Uterus (tissue), 4 donors: Measurements from ENCODE around the gene IRX5. TPM values are rescaled to one million over a fixed set of nuclear protein-coding genes. Genes with fewer than 3 reads are reported as not detected.

ENCODE experiments used
- DNase-seq, 2 donors: peaks; one replicate each; pipeline ENCODE4 v3.0.0-alpha.2; 2019 to 2020
- H3K27ac ChIP-seq, 2 donors: fragments of 200-600 bp; sonication (generic); 1 replicate in 1 of 2; 2 replicates in 1 of 2; pipeline ENCODE4 v1.5.1; 2016 to 2018
- H3K27me3 ChIP-seq, 2 donors: fragments of 200-600 bp; sonication (generic); one replicate each; pipeline ENCODE4 v1.5.1; 2018 to 2019; ENCODE audit warnings: control low read depth in 1 of 2
- H3K36me3 ChIP-seq, 2 donors: fragments of 200-600 bp; sonication (generic); one replicate each; pipeline ENCODE4 v1.5.1; 2019; ENCODE audit warnings: control low read depth in 1 of 2
- H3K4me1 ChIP-seq, 2 donors: fragments of 200-600 bp; sonication (generic); one replicate each; pipeline ENCODE4 v1.5.1; 2018 to 2019; ENCODE audit warnings: control low read depth in 1 of 2
- H3K4me3 ChIP-seq, 2 donors: fragments of 200-600 bp; sonication (generic); 1 replicate in 1 of 2; 2 replicates in 1 of 2; pipeline ENCODE4 v1.5.1; 2018 to 2019; ENCODE audit warnings: mild to moderate bottlenecking in 1 of 2
- H3K9me3 ChIP-seq, 2 donors: fragments of 200-600 bp; sonication (generic); one replicate each; pipeline ENCODE4 v1.5.1; 2019; ENCODE audit warnings: control low read depth in 1 of 2
- POLR2A ChIP-seq, 2 donors: fragments of 450-650 bp; IDR thresholded peaks; one replicate each; pipeline ENCODE4 v1.6.1; 2016; ENCODE audit warnings: antibody characterized with exemption in 2 of 2, mild to moderate bottlenecking in 1 of 2, moderate library complexity in 1 of 2
- intact Hi-C: fragments of 100-400 bp; cut with DNase I; formaldehyde crosslinking; loops from one replicate; pipeline ENCODE4 v1.15.1; 2023; ENCODE audit warnings: low total_unique reads
- total RNA-seq, 4 donors: library from RNA; depleted of rRNA in 3 of 4; stranded (reverse); fragments of >200 nt in 3 of 4; gene quantifications; one replicate each; pipeline versions ENCODE4 v1.1.0 to v1.2.4, GENCODE V29; 2014 to 2023
- TF ChIP-seq, protein P1 (sequence below), 4 experiments: fragments of 200-600 bp in 2 of 4; fragments of 450-650 bp in 2 of 4; sonication (generic) in 2 of 4; IDR thresholded peaks; one replicate each; pipeline ENCODE4 v1.5.1; 2016 to 2019; ENCODE audit warnings: antibody characterized with exemption in 4 of 4, mild to moderate bottlenecking in 2 of 4, moderate library complexity in 1 of 4
- donor health status: DM: yes; HTN: yes; CAD: no.

Gene IRX5
- total RNA-seq, 4 donors from 2014 or later: 0.49 to 0.62 TPM; not detected in 2

DNA sequence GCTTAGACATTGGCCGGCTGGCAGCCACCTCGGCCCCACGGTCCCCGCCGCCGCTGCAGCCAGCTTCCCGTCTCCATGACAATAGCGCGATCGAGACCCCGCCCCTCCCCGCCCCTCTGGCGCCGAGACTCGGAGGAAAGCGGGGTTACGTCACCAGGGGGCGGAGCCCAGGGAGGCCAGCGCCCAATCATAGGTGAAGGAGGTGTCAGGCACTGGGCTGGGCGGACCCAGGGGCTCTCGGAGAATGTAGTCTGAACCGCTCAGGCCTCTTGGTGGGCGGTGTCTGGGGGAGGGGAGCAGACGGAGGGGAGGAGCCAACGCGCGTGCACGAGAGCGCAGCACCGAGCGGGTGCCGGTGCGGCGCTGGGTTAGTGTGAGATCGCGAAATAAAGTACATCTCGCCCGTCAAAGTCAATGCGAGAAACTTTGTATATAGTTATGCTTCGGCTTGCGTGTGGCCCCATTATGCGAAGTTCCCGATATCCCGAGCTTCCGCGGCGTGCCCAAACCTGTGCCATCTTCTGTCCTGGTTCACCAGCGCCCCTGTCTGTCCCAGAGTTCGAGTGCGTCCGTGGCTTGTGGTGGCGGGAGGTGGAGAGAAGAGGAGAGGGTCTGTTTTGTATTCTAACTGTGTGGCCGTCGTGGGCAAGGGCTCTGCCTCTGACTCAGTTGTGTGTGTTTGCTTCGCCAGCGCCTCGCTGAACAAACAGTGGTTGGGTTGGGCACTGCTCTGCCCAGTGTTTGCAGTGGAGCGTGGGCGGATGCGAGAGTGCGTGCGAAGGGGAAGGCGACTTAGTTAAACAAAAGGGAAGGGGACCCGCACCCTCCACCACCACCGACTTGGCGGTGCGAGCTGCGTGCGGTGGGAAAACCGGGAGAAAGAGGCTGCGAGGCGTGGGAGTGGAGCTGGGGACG is 1.3 kb upstream of the IRX5 start:
- intact Hi-C loops: no loop called here
- TF ChIP-seq, protein P1, sequence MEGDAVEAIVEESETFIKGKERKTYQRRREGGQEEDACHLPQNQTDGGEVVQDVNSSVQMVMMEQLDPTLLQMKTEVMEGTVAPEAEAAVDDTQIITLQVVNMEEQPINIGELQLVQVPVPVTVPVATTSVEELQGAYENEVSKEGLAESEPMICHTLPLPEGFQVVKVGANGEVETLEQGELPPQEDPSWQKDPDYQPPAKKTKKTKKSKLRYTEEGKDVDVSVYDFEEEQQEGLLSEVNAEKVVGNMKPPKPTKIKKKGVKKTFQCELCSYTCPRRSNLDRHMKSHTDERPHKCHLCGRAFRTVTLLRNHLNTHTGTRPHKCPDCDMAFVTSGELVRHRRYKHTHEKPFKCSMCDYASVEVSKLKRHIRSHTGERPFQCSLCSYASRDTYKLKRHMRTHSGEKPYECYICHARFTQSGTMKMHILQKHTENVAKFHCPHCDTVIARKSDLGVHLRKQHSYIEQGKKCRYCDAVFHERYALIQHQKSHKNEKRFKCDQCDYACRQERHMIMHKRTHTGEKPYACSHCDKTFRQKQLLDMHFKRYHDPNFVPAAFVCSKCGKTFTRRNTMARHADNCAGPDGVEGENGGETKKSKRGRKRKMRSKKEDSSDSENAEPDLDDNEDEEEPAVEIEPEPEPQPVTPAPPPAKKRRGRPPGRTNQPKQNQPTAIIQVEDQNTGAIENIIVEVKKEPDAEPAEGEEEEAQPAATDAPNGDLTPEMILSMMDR (IDR thresholded peaks at IDR 0.05): peak in 1 of 4 experiments; percentile 3
- peak in 1 of 2 donors; percentile 37 for TF ChIP-seq POLR2A (IDR thresholded peaks at IDR 0.05)
- H3K4me1 ChIP-seq: no peaks in the 10 kb centered on the region

GRCh38 chr16:54930869-54931119 is 129 bp downstream of the IRX5 start:
- Histone ChIP-seq H3K36me3 (no peaks in the 10 kb centered on the region), H3K27me3 (peaks cover 14 to 63% of the 10 kb centered on the region in 2 donors), H3K27ac (peak overlapping the region; percentile 12 to 78), H3K4me1 (no peaks in the 10 kb centered on the region), H3K4me3 (peak overlapping the region; percentile 37 to 70), H3K9me3 (no peaks in the 10 kb centered on the region)
- intact Hi-C loops: no loop called here
- no peak for DNase-seq
- peak in 1 of 2 donors; percentile 4 for TF ChIP-seq POLR2A (IDR thresholded peaks at IDR 0.05)
- TF ChIP-seq, protein P1 (IDR thresholded peaks at IDR 0.05): no peak

More for the DNA sequence above, 1.3 kb upstream of the IRX5 start:
- Histone ChIP-seq H3K27ac (peak overlapping the region; percentile 60 to 78), H3K36me3 (no peaks in the 10 kb centered on the region), H3K4me3 (peak overlapping the region; percentile 37 to 70), H3K9me3 (no peaks in the 10 kb centered on the region), H3K27me3 (peaks cover 9 to 63% of the 10 kb centered on the region in 2 donors)
- peak; percentile 99 for DNase-seq

DNA sequence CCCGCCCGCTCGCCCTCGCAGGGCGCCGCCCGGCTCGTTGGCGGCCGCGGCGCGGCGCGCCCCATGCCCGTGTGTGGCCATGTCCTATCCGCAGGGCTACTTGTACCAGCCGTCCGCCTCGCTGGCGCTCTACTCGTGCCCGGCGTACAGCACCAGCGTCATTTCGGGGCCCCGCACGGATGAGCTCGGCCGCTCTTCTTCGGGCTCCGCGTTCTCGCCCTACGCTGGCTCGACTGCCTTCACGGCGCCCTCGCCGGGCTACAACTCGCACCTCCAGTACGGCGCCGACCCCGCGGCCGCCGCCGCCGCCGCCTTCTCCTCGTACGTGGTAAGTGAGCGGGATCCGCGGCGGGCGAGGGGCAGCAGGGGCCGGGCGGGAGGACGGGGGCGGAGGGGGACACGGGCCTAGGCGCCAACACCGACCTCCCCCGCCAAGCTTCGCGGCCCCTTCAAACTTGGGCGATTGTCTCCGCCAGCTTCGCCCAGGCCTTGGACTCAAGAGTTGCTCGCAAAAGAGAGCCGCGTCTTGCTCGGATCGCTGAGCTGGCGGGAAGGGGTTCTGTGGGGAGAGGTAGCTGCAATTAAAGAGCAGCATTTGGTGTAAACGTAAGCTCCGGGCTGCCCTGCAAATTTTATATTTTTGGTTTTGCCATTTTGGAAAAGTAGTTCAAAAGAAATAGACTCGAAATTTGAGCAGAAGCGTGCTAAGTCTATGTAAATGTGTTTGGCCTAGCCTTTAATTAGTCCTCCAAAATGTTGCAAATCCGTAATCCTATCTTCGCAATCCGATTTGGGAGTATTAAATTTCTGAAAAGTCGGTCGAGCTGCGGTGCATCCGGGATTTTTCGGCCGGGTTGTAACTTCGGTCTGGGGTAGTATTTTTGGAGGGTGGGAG is 702 bp downstream of the IRX5 start:
- H3K4me3 ChIP-seq: peak overlapping the region; percentile 37 to 70
- TF ChIP-seq POLR2A (IDR thresholded peaks at IDR 0.05): peak in 1 of 2 donors; percentile 2
- TF ChIP-seq, protein P1 (IDR thresholded peaks at IDR 0.05): no peak
- no peaks in the 10 kb centered on the region for H3K4me1 ChIP-seq
- DNase-seq: no peak
- H3K27ac ChIP-seq: peak overlapping the region; percentile 12 to 78
- H3K36me3 ChIP-seq: no peaks in the 10 kb centered on the region
- no peaks in the 10 kb centered on the region for H3K9me3 ChIP-seq
- intact Hi-C loops: no loop called here
- peaks cover 14 to 63% of the 10 kb centered on the region in 2 donors for H3K27me3 ChIP-seq

DNA sequence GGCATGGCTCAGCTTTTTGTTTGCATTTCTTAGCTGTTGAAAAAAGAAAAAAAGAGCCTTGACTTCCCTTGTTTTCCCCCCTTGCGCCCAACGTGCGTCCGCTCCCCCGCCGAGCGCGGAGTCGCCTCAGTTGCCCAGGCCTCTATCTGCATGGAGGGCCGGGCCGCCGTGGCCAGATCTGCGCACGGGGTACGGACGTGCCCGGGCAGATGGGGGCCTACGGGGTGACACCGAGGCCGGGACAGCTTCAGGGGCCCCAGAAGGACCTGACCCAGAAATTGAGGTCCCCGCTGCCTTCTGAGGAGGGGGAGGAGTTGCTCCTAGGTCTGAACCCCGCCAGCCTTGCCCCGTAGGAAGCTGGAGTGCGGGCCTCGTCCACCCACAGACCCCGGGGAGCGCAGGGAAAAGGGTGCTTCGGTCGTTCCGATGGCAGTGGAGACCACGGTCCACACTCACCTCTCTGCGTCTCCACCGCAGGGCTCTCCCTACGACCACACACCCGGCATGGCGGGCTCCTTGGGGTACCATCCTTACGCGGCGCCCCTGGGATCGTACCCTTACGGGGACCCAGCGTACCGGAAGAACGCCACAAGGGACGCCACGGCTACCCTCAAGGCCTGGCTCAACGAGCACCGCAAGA is 1.5 kb downstream of the IRX5 start:
- no peaks in the 10 kb centered on the region for H3K9me3 ChIP-seq
- no peaks in the 10 kb centered on the region for H3K36me3 ChIP-seq
- no peak for DNase-seq
- TF ChIP-seq, protein P1 (IDR thresholded peaks at IDR 0.05): no peak
- TF ChIP-seq POLR2A (IDR thresholded peaks at IDR 0.05): no peak
- no peak overlapping the region for H3K4me3 ChIP-seq
- no peak overlapping the region for H3K27ac ChIP-seq
- H3K4me1 ChIP-seq: no peaks in the 10 kb centered on the region
- H3K27me3 ChIP-seq: peaks cover 16 to 63% of the 10 kb centered on the region in 2 donors
- intact Hi-C loops: no loop called here
